Peyer's patch (tissue), 4 donors: ENCODE measurements around the gene LRRN2. TPM values are rescaled to one million over a fixed set of nuclear protein-coding genes. Genes with fewer than 3 reads are reported as not detected.
"Not testable (repeated sequence)": the region's sequence is repeated elsewhere in the genome, so short reads cannot be mapped to it uniquely, and the experiment has no call there.

Experiments
- DNase-seq, 3 donors: peaks; one replicate each; pipeline ENCODE4 v3.0.0-alpha.2; 2017 to 2019
- H3K27ac ChIP-seq, 4 donors: fragments of 200-600 bp; sonication (generic); one replicate each; pipeline ENCODE4 v1.5.1; 2016 to 2019
- H3K27me3 ChIP-seq, 2 donors: fragments of 200-600 bp; sonication (generic); one replicate each; pipeline ENCODE4 v1.5.1; 2019
- H3K36me3 ChIP-seq, 3 donors: fragments of 200-600 bp; sonication (generic); one replicate each; pipeline ENCODE4 v1.5.1; 2016 to 2019
- H3K4me1 ChIP-seq, 4 donors: fragments of 200-600 bp; sonication (generic); one replicate each; pipeline ENCODE4 v1.5.1; 2016 to 2019
- H3K4me3 ChIP-seq, 4 donors: fragments of 200-600 bp; sonication (generic); 1 replicate in 3 of 4; 2 replicates in 1 of 4; pipeline ENCODE4 v1.5.1; 2016 to 2019; ENCODE audit warnings: mild to moderate bottlenecking in 1 of 4
- H3K9me3 ChIP-seq, 4 donors: fragments of 200-600 bp; sonication (generic); one replicate each; pipeline ENCODE4 v1.5.1; 2016 to 2019; ENCODE audit warnings: mild to moderate bottlenecking in 1 of 4
- CTCF ChIP-seq, 6 experiments: fragments of 450-650 bp in 4 of 6; fragments of 200-600 bp in 2 of 6; sonication (generic) in 1 of 6; IDR thresholded peaks; one replicate each; pipeline ENCODE4 v1.5.1; 2017 to 2019; ENCODE audit warnings: antibody characterized with exemption in 6 of 6, mild to moderate bottlenecking in 3 of 6, moderate library complexity in 1 of 6
- POLR2A ChIP-seq, 2 donors: fragments of 450-650 bp; IDR thresholded peaks; one replicate each; pipeline ENCODE4 v1.5.1; 2017; ENCODE audit warnings: antibody characterized with exemption in 2 of 2, mild to moderate bottlenecking in 2 of 2, moderate library complexity in 2 of 2
- total RNA-seq, 4 donors: library from RNA; depleted of rRNA; stranded (reverse); fragments of >200 nt; gene quantifications; one replicate each; pipeline ENCODE4 v1.1.0, GENCODE V29; 2016

Gene LRRN2
- total RNA-seq, 4 donors from 2014 or later, result 0.66 to 1.6 (median 0.70) TPM; not detected in 1

- TF ChIP-seq POLR2A (IDR thresholded peaks at IDR 0.05) (no peak), CTCF (IDR thresholded peaks at IDR 0.05) (no peak)
- no peaks in the 10 kb centered on the region for H3K9me3 ChIP-seq
- no peaks in the 10 kb centered on the region for H3K27me3 ChIP-seq
- H3K36me3 ChIP-seq, result no peaks in the 10 kb centered on the region
- no peaks in the 10 kb centered on the region for H3K4me1 ChIP-seq
- no peak overlapping the region for H3K27ac ChIP-seq
- DNase-seq, result no peak
- H3K4me3 ChIP-seq, result no peak overlapping the region
Observed at GRCh38 chr1:204694145-204694544, 8.6 kb upstream of the LRRN2 start.

GRCh38 chr1:204692841-204693356 is 7.4 kb upstream of the LRRN2 start:
- TF ChIP-seq CTCF (IDR thresholded peaks at IDR 0.05), result no peak
- TF ChIP-seq POLR2A (IDR thresholded peaks at IDR 0.05), result no peak
- Histone ChIP-seq H3K9me3 (no peaks in the 10 kb centered on the region), H3K27me3 (no peaks in the 10 kb centered on the region), H3K4me3 (no peak overlapping the region), H3K27ac (no peak overlapping the region), H3K4me1 (no peaks in the 10 kb centered on the region), H3K36me3 (no peaks in the 10 kb centered on the region)
- no peak for DNase-seq

GRCh38 chr1:204692325-204692840 is 6.8 kb upstream of the LRRN2 start:
- H3K9me3 ChIP-seq, result no peaks in the 10 kb centered on the region
- DNase-seq, result no peak
- H3K4me3 ChIP-seq, result no peak overlapping the region
- no peak overlapping the region for H3K27ac ChIP-seq
- H3K27me3 ChIP-seq, result no peaks in the 10 kb centered on the region
- H3K36me3 ChIP-seq, result no peaks in the 10 kb centered on the region
- TF ChIP-seq CTCF (IDR thresholded peaks at IDR 0.05) (no peak), POLR2A (IDR thresholded peaks at IDR 0.05) (no peak)
- no peaks in the 10 kb centered on the region for H3K4me1 ChIP-seq

GRCh38 chr1:204691328-204691730 is 5.8 kb upstream of the LRRN2 start:
- not testable (repeated sequence) for H3K27ac ChIP-seq, H3K9me3 ChIP-seq, H3K27me3 ChIP-seq, H3K4me3 ChIP-seq, H3K36me3 ChIP-seq, DNase-seq, H3K4me1 ChIP-seq

GRCh38 chr1:204688776-204689175 is 3.2 kb upstream of the LRRN2 start:
- no peak for DNase-seq
- Histone ChIP-seq H3K36me3 (no peaks in the 10 kb centered on the region), H3K27ac (no peak overlapping the region), H3K9me3 (no peaks in the 10 kb centered on the region), H3K4me1 (peaks cover 0 to 13% (median 4%) of the 10 kb centered on the region in 4 donors), H3K27me3 (no peaks in the 10 kb centered on the region), H3K4me3 (no peak overlapping the region)
- TF ChIP-seq CTCF (IDR thresholded peaks at IDR 0.05), result no peak
- no peak for TF ChIP-seq POLR2A (IDR thresholded peaks at IDR 0.05)

GRCh38 chr1:204688007-204688406 is 2.5 kb upstream of the LRRN2 start:
- TF ChIP-seq CTCF (IDR thresholded peaks at IDR 0.05) (no peak), POLR2A (IDR thresholded peaks at IDR 0.05) (no peak)
- DNase-seq, result no peak
- Histone ChIP-seq H3K27me3 (no peaks in the 10 kb centered on the region), H3K36me3 (no peaks in the 10 kb centered on the region), H3K9me3 (no peaks in the 10 kb centered on the region), H3K4me1 (peaks cover 0 to 13% (median 4%) of the 10 kb centered on the region in 4 donors), H3K4me3 (no peak overlapping the region), H3K27ac (no peak overlapping the region)
